ENCODE measurements around the gene SMTN.

- no peak for TF ChIP-seq GATA2 (IDR thresholded peaks at IDR 0.05; ENCODE audit: insufficient read depth, insufficient read length, low read depth, low read length)
- peak; percentile 96 for TF ChIP-seq POLR2AphosphoS5 (IDR thresholded peaks at IDR 0.05; ENCODE audit: insufficient read depth, low read depth, low read length)
- no peak for TF ChIP-seq CTCF (IDR thresholded peaks at IDR 0.05; ENCODE audit: extremely low read depth in 1 of 2, insufficient read depth in 1 of 2, low read depth in 1 of 2, low read length in 2 of 2)
- TF ChIP-seq POLR2A (IDR thresholded peaks at IDR 0.05; ENCODE audit: low read depth, low read length) = peak; percentile 97
- TF ChIP-seq EZH2 (IDR thresholded peaks at IDR 0.05; ENCODE audit: borderline replicate concordance, low read depth, low read length, severe bottlenecking) = no peak
- no peak for TF ChIP-seq JUN (IDR thresholded peaks at IDR 0.05; ENCODE audit: borderline replicate concordance, insufficient read depth, insufficient read length, low read depth)
- no peak for TF ChIP-seq MYC (IDR thresholded peaks at IDR 0.05; ENCODE audit: low read depth, low read length)
- TF ChIP-seq MAX (IDR thresholded peaks at IDR 0.05; ENCODE audit: insufficient read depth, insufficient read length) = no peak
- no peak for TF ChIP-seq FOS (IDR thresholded peaks at IDR 0.05; ENCODE audit: borderline replicate concordance, insufficient read depth, low read length)
These were observed at the start of gene SMTN for GRCh38 chr22:31080848-31081649.
